Endothelial cell of umbilical vein (primary cell): ENCODE data around the gene SLC36A2. TPM values are rescaled to one million over a fixed set of nuclear protein-coding genes. Genes with fewer than 3 reads are reported as not detected.

ENCODE experiments used
- BruUV-seq: library from RNA; stranded (reverse); fragments of 400-500 nt; replicated peaks from 2 replicates; lab custom pipeline; 2021; lab: Mats Ljungman, UMichigan
- CTCF ChIA-PET: fragments of 300-600, 350-600 bp; sonication (Branson Sonifier 250); formaldehyde crosslinking; loops from one replicate; lab custom pipeline; 2021; ENCODE audit warnings: antibody characterized with exemption, inconsistent platforms; lab: Charles Lee
- POLR2A ChIA-PET: fragments of 300-600, 350-600 bp; sonication (Branson Sonifier 250); formaldehyde crosslinking; loops from one replicate; lab custom pipeline; 2021; ENCODE audit warnings: antibody characterized with exemption, inconsistent platforms; lab: Charles Lee
- DNase-seq: peaks from one replicate; pipeline ENCODE4 v3.0.0-alpha.2; 2011; ENCODE audit warnings: low read depth, low spot score
- FAIRE-seq: peaks from 2 replicates; lab custom pipeline; 2011; peaks lifted over from hg19 to GRCh38; lab: Jason Lieb, UNC
- H2AFZ ChIP-seq: 2 replicates; pipeline ENCODE4 v1.6.0; 2012; ENCODE audit warnings: low read depth, low read length, control low read depth, inconsistent platforms
- H3K27ac ChIP-seq: 2 replicates; pipeline ENCODE4 v1.5.1; 2011; ENCODE audit warnings: low read depth, mild to moderate bottlenecking, control low read depth, low read length, moderate library complexity; ENCODE audit not compliant: insufficient read depth
- H3K27me3 ChIP-seq, 2 experiments: 2 replicates each; pipeline versions ENCODE4 v1.6.0 to v1.6.1; 2011; ENCODE audit warnings: low read length in 2 of 2, mixed read lengths in 1 of 2; ENCODE audit not compliant: control insufficient read depth in 2 of 2, insufficient read depth in 2 of 2
- H3K36me3 ChIP-seq, 2 experiments: 2 replicates in 1 of 2; 3 replicates in 1 of 2; pipeline ENCODE4 v1.5.1; 2011; ENCODE audit warnings: low read length in 2 of 2, mild to moderate bottlenecking in 1 of 2, moderate library complexity in 1 of 2; ENCODE audit not compliant: control insufficient read depth in 2 of 2, insufficient read depth in 2 of 2; ENCODE audit errors: extremely low read depth in 1 of 2
- H3K4me1 ChIP-seq: 3 replicates; pipeline ENCODE4 v1.5.1; 2011; ENCODE audit warnings: mild to moderate bottlenecking, low read length; ENCODE audit not compliant: control insufficient read depth, insufficient read depth; ENCODE audit errors: extremely low read depth
- H3K4me2 ChIP-seq: 2 replicates; pipeline ENCODE4 v1.6.1; 2011; ENCODE audit warnings: low read length, control low read depth, mixed read lengths; ENCODE audit not compliant: insufficient read depth
- H3K4me3 ChIP-seq, 3 experiments: fragments of 200-600 bp in 1 of 3; sonication (generic), shearing (Covaris generic) in 1 of 3; replicated peaks in 1 of 3; 2 replicates each; pipeline ENCODE4 v1.5.1; 2011 to 2016; ENCODE audit warnings: control low read depth in 3 of 3, low read length in 3 of 3, mild to moderate bottlenecking in 2 of 3, inconsistent platforms in 1 of 3, low read depth in 1 of 3, moderate library complexity in 1 of 3; ENCODE audit not compliant: insufficient read depth in 1 of 3
- H3K79me2 ChIP-seq: 2 replicates; pipeline ENCODE4 v1.6.0; 2012; ENCODE audit warnings: low read length, inconsistent platforms; ENCODE audit not compliant: control insufficient read depth, insufficient read depth
- H3K9ac ChIP-seq: replicated peaks from 2 replicates; pipeline ENCODE3; 2011; ENCODE audit warnings: low read length, control low read depth; ENCODE audit not compliant: insufficient read depth; ENCODE audit errors: extremely low read depth
- H3K9me1 ChIP-seq: replicated peaks from 3 replicates; pipeline ENCODE4 v1.6.0; 2011; ENCODE audit warnings: mild to moderate bottlenecking, low read length; ENCODE audit not compliant: control insufficient read depth, insufficient read depth; ENCODE audit errors: extremely low read depth
- H3K9me3 ChIP-seq: replicated peaks from 2 replicates; pipeline ENCODE4 v1.5.1; 2012; ENCODE audit warnings: low read length, inconsistent platforms; ENCODE audit not compliant: control insufficient read depth, insufficient read depth
- H4K20me1 ChIP-seq: replicated peaks from 2 replicates; pipeline ENCODE3; 2011; ENCODE audit warnings: mild to moderate bottlenecking, low read length; ENCODE audit not compliant: control insufficient read depth, insufficient read depth; ENCODE audit errors: extremely low read depth
- CTCF ChIP-seq, 2 donors: IDR thresholded peaks; 1 replicate in 1 of 2; 2 replicates in 1 of 2; pipeline ENCODE4 v1.5.1; 2011; ENCODE audit warnings: low read length in 2 of 2, mild to moderate bottlenecking in 2 of 2, moderate library complexity in 2 of 2, control low read depth in 1 of 2, inconsistent platforms in 1 of 2, low read depth in 1 of 2; ENCODE audit not compliant: insufficient read depth in 1 of 2; ENCODE audit errors: extremely low read depth in 1 of 2
- EZH2 ChIP-seq: IDR thresholded peaks from 2 replicates; pipeline ENCODE4 v1.6.1; 2012; ENCODE audit warnings: borderline replicate concordance, low read depth, mild to moderate bottlenecking, moderate library complexity, low read length, inconsistent platforms; ENCODE audit not compliant: severe bottlenecking
- FOS ChIP-seq: IDR thresholded peaks from 2 replicates; pipeline ENCODE4 v1.6.1; 2011; ENCODE audit warnings: mild to moderate bottlenecking, low read length, moderate library complexity, borderline replicate concordance; ENCODE audit not compliant: insufficient read depth
- GATA2 ChIP-seq: IDR thresholded peaks from 2 replicates; pipeline ENCODE4 v1.7.0; 2011; ENCODE audit warnings: low read depth, mild to moderate bottlenecking, moderate library complexity, mixed read lengths, low read length; ENCODE audit not compliant: insufficient read length, insufficient read depth
- JUN ChIP-seq: IDR thresholded peaks from 2 replicates; pipeline ENCODE4 v1.6.1; 2011; ENCODE audit warnings: borderline replicate concordance, low read depth; ENCODE audit not compliant: insufficient read length, insufficient read depth
- MAX ChIP-seq: IDR thresholded peaks from 2 replicates; pipeline ENCODE4 v1.6.1; 2011; ENCODE audit not compliant: insufficient read depth, insufficient read length
- MYC ChIP-seq: IDR thresholded peaks from one replicate; pipeline ENCODE4 v1.6.1; 2011; ENCODE audit warnings: mild to moderate bottlenecking, low read depth, low read length
- POLR2A ChIP-seq: IDR thresholded peaks from 2 replicates; pipeline ENCODE4 v1.6.1; 2012; ENCODE audit warnings: low read depth, mild to moderate bottlenecking, control low read depth, low read length
- POLR2AphosphoS5 ChIP-seq: IDR thresholded peaks from 2 replicates; pipeline ENCODE4 v1.6.1; 2012; ENCODE audit warnings: low read depth, mild to moderate bottlenecking, control low read depth, low read length, moderate library complexity; ENCODE audit not compliant: insufficient read depth
- dilution Hi-C: fragments of 300-500 bp; cut with MboI; formaldehyde crosslinking; loops from one replicate; pipeline ENCODE4 v1.15.0; 2019; ENCODE audit warnings: low sequenced_read_pairs; ENCODE audit not compliant: extremely low pct_ligation_motif_present
- intact Hi-C: fragments of 100-400 bp; cut with micrococcal nuclease; formaldehyde crosslinking; loops from one replicate; pipeline ENCODE4 v1.10.0; 2022
- polyA plus RNA-seq, 4 experiments: library from polyadenylated mRNA; depleted of rRNA in 3 of 4; stranded (reverse) in 3 of 4; unstranded in 1 of 4; fragments of >200 nt; gene quantifications; 2 replicates each; pipeline versions ENCODE4 v1.2.1 to v1.2.3, GENCODE V29; 2011 to 2012; ENCODE audit warnings: missing spikeins in 1 of 4
- total RNA-seq: library from RNA; stranded (reverse); gene quantifications from 2 replicates; pipeline ENCODE4 v1.2.3, GENCODE V29; 2021

Gene SLC36A2
- total and polyA plus RNA-seq, 2 donors (not counting 3 experiments of a cell fraction or from before 2014, with no cell fraction given): not detected

- ChIA-PET POLR2A (no interaction called here), CTCF (no interaction called here)
- no peak overlapping the region for H3K4me3 ChIP-seq
- BruUV-seq: no TSS peak
- no peak overlapping the region for H3K9ac ChIP-seq
- no peaks in the 10 kb centered on the region for H3K9me3 ChIP-seq
- H3K9me1 ChIP-seq: no peaks in the 10 kb centered on the region
- peaks cover 0 to 2% of the 10 kb centered on the region in 2 experiments for H3K27me3 ChIP-seq
- TF ChIP-seq MYC: no peak
- no peak for TF ChIP-seq POLR2AphosphoS5
- no peak for TF ChIP-seq JUN
- TF ChIP-seq FOS: no peak
- TF ChIP-seq GATA2: no peak
- TF ChIP-seq MAX: no peak
- no peak for TF ChIP-seq POLR2A
- TF ChIP-seq EZH2: no peak
- no peak for TF ChIP-seq CTCF (IDR thresholded peaks at IDR 0.05; ENCODE audit: extremely low read depth in 1 of 2, insufficient read depth in 1 of 2, low read depth in 1 of 2, low read length in 2 of 2)
- dilution Hi-C loops: no loop called here
- H3K4me1 ChIP-seq: no peaks in the 10 kb centered on the region
- no peak for DNase-seq
- intact Hi-C loops: no loop called here
- no peak overlapping the region for H3K27ac ChIP-seq
- H3K4me2 ChIP-seq: no peak overlapping the region
- no peaks in the 10 kb centered on the region for H3K79me2 ChIP-seq
- FAIRE-seq: no peak
- H4K20me1 ChIP-seq: no peaks in the 10 kb centered on the region
- H3K36me3 ChIP-seq: no peaks in the 10 kb centered on the region
- no peak overlapping the region for H2AFZ ChIP-seq
Measured at GRCh38 chr5:151295138-151295537, 52.2 kb downstream of the SLC36A2 start.
